ENCODE results near the gene CD40.

DNA sequence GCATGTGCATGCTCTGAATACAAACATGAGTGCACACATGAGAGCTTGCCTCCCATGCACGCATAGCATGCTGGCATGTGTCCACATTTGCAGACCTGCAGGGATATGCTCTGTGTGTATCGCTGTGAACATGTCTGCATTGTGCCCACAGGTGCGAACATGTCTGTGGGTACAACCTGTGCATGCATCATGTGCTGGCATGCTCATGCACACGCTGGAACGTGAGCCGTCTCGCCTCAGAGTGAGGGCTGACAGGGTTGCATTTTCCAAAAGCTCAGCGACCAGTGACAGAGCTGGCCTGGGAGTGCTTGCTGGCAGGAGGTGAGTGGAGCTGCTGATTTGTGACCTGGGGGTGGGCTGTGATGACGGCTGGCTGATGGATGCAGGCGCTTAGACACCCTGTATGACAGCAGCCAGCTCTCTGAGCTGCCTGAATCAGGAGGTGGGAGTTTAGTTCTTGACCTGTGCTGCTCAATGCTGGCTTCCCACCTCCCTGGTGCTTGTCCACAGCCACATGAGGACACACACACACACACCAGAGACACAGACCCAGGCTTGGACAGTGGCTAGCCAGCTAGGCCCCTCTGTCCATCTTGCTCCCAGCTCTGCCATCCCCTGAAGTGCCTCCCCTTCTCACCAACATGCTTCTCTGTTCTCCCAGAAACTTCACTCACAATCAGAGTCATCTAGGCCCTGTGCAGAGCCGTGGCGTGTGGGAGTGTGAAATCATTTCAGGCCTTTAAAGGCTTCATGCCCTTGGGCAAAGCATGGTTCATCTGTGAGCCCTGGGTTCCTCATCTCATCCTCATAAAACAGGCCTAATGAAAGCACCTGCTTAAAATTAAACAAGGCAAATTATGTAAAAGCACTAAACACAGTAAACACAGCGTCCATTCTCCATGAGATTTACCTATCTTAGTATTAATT lies 51.4 kb downstream of the CD40 start:
- TF ChIP-seq CTCF (conservative IDR thresholded peaks at IDR 0.05 in 1 of 2, IDR thresholded peaks at IDR 0.05 in 1 of 2; ENCODE audit: extremely low read depth in 1 of 2, insufficient read depth in 1 of 2, low read depth in 1 of 2, low read length in 2 of 2) (no peak), EZH2 (IDR thresholded peaks at IDR 0.05; ENCODE audit: borderline replicate concordance, low read length) (no peak)

All from mammary epithelial cell (primary cell).